ENCODE data around the gene EVI2B.

- TF ChIP-seq CTCF (IDR thresholded peaks at IDR 0.05) (no peak), POLR2A (IDR thresholded peaks at IDR 0.05) (no peak)
Measured at GRCh38 chr17:31269578-31269983, 44.3 kb downstream of the EVI2B start.
